Astrocyte of the cerebellum (primary cell): ENCODE results near the gene TRIM66.

Experiments
- DNase-seq: peaks from one replicate; pipeline ENCODE4 v3.0.0-alpha.2; 2011; ENCODE audit warnings: low read depth
- H3K4me3 ChIP-seq: 2 replicates; pipeline ENCODE4 v1.5.1; 2011; ENCODE audit warnings: mild to moderate bottlenecking, low read depth, low read length, moderate library complexity
- CTCF ChIP-seq: IDR thresholded peaks from 2 replicates; pipeline ENCODE4 v1.5.1; 2012; ENCODE audit warnings: low read length, low read depth, moderate library complexity, mild to moderate bottlenecking; ENCODE audit errors: missing control alignments
- in situ Hi-C: cut with HindIII; loops from 2 replicates; pipeline ENCODE4 v1.10.0; 2017; ENCODE audit warnings: low sequenced_read_pairs

Gene TRIM66

GRCh38 chr11:8693010-8693551 lies 10.6 kb upstream of the TRIM66 start:
- H3K4me3 ChIP-seq = no peak overlapping the region
- no peak for TF ChIP-seq CTCF
- in situ Hi-C loops = no loop called here
- DNase-seq = no peak

- TF ChIP-seq CTCF = no peak
- DNase-seq = no peak
- no peak overlapping the region for H3K4me3 ChIP-seq
- in situ Hi-C loops = no loop called here
Measured at GRCh38 chr11:8692417-8692816, 10.0 kb upstream of the TRIM66 start.

- no peak overlapping the region for H3K4me3 ChIP-seq
- DNase-seq = no peak
- no peak for TF ChIP-seq CTCF
- in situ Hi-C loops = no loop called here
Measured at GRCh38 chr11:8691601-8692000, 9.1 kb upstream of the TRIM66 start.

GRCh38 chr11:8690374-8691342 lies 8.2 kb upstream of the TRIM66 start:
- H3K4me3 ChIP-seq = no peak overlapping the region
- no peak for DNase-seq
- no peak for TF ChIP-seq CTCF
- in situ Hi-C loops = no loop called here

DNA sequence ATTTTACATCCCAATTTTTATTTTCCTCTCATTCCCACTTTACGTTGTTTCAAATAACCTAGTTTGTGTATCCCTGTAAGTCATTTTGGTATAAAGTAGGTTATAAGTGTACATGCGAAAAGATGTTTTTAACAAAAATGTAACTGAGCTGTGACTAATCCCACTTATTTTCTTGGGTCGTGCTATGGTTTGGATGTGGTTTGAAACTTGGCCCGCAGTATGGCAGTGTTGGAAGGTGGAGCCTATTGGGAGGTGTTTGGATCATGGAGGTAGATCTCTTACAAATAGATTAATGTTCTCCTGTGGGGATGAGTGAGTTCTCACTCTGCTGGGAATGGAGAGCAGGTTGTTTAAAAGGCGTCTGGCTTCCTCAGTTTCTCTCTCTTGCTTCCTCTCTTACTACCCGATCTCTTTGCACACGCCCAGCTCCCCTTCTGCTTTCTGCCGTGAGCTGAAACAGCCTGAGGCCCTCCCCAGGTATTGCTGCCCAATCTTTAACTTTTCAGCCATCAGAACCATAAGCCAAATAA lies 7.3 kb upstream of the TRIM66 start:
- DNase-seq = no peak
- no peak for TF ChIP-seq CTCF
- in situ Hi-C loops = no loop called here
- peak overlapping the region; percentile 61 for H3K4me3 ChIP-seq

DNA sequence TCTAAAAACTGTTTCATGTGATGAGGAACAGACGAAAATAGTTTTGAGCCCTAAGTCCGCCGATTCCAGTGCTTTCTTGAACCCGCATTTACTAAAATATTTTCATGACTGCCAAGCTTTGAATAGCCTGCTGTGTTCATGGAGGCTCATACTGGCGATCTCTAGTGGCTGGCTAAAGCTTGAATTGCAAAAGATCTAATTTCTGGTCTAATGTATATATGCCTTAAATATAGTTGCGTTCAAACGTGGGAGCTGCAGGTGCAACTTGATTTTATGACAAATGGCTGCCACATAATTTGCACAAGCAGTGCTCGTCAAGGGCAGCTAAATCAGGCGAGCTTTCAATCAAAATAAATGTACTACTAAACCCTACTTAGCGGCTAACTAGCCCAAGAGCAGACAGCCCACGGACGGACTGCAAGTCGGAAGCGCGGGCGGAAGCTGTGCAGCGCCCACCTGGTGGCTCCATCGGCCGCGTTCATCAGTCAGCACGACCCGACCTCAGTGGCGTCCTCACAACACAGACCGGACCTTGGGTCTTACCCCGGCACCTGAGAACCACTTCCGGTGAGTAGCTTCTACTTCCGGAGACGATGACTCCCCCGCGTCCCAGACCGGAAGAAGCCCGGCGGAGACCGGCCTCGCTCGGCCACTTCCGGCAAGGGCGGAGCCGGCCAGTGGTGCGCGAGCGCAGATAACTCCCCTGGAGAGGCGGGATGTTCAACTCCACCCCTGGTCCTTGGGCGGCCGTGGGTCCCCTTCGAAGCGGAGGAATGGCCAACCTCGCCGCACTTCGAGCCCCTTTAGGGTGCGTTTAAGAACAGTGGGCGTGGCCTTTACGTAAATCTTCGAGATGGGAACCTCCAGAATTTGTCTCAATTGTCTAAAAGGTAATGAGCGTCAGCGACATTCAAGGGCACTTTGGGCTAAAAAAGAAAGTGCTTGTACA lies 6.2 kb upstream of the TRIM66 start:
- in situ Hi-C loops = no loop called here
- peak overlapping the region; percentile 61 for H3K4me3 ChIP-seq
- TF ChIP-seq CTCF = peak; percentile 11
- peak; percentile 83 for DNase-seq
